ENCODE data around the gene RASAL2. TPM values are rescaled to one million over a fixed set of nuclear protein-coding genes. Genes with fewer than 3 reads are reported as not detected.

Gene RASAL2
- total and polyA plus RNA-seq, 2 of the 13 experiments (the other 11 are each of a cell fraction or from before 2014, with no cell fraction given) = 5.4 to 5.9 TPM

DNA sequence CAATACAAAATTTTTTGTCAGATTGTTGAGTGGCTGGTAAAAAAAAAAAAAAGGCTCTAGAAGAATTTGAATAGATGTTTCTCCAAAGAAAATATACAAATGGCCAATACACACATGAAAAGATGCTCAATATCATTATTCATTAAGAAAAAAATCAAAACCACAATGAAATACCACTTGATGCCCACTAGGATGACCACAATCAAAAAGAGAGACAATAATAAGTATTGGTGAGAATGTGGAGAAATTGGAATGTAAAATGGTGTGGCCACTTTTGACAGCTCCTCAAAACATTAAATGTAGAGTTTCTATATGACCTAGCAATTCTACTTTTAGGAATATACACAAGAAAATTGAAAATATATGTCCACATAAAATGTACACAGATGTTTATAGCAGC, 302.9 kb downstream of the RASAL2 start (continued):
- TF ChIP-seq, protein P1, sequence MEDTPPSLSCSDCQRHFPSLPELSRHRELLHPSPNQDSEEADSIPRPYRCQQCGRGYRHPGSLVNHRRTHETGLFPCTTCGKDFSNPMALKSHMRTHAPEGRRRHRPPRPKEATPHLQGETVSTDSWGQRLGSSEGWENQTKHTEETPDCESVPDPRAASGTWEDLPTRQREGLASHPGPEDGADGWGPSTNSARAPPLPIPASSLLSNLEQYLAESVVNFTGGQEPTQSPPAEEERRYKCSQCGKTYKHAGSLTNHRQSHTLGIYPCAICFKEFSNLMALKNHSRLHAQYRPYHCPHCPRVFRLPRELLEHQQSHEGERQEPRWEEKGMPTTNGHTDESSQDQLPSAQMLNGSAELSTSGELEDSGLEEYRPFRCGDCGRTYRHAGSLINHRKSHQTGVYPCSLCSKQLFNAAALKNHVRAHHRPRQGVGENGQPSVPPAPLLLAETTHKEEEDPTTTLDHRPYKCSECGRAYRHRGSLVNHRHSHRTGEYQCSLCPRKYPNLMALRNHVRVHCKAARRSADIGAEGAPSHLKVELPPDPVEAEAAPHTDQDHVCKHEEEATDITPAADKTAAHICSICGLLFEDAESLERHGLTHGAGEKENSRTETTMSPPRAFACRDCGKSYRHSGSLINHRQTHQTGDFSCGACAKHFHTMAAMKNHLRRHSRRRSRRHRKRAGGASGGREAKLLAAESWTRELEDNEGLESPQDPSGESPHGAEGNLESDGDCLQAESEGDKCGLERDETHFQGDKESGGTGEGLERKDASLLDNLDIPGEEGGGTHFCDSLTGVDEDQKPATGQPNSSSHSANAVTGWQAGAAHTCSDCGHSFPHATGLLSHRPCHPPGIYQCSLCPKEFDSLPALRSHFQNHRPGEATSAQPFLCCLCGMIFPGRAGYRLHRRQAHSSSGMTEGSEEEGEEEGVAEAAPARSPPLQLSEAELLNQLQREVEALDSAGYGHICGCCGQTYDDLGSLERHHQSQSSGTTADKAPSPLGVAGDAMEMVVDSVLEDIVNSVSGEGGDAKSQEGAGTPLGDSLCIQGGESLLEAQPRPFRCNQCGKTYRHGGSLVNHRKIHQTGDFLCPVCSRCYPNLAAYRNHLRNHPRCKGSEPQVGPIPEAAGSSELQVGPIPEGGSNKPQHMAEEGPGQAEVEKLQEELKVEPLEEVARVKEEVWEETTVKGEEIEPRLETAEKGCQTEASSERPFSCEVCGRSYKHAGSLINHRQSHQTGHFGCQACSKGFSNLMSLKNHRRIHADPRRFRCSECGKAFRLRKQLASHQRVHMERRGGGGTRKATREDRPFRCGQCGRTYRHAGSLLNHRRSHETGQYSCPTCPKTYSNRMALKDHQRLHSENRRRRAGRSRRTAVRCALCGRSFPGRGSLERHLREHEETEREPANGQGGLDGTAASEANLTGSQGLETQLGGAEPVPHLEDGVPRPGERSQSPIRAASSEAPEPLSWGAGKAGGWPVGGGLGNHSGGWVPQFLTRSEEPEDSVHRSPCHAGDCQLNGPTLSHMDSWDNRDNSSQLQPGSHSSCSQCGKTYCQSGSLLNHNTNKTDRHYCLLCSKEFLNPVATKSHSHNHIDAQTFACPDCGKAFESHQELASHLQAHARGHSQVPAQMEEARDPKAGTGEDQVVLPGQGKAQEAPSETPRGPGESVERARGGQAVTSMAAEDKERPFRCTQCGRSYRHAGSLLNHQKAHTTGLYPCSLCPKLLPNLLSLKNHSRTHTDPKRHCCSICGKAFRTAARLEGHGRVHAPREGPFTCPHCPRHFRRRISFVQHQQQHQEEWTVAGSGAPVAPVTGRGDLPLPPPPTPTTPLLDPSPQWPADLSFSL (CRISPR knock-in tag; IDR thresholded peaks at IDR 0.05) = no peak
- TF ChIP-seq NR2F6 (IDR thresholded peaks at IDR 0.05) (no peak), NR2F6 (CRISPR knock-in tag; IDR thresholded peaks at IDR 0.05) (no peak), HNRNPK (IDR thresholded peaks at IDR 0.05; ENCODE audit: low read depth, low read length, poor library complexity, severe bottlenecking) (no peak), KLF9 (CRISPR knock-in tag; IDR thresholded peaks at IDR 0.05; ENCODE audit: low read depth) (no peak), ZMYM4 (CRISPR knock-in tag; IDR thresholded peaks at IDR 0.05) (no peak), HIVEP1 (CRISPR knock-in tag; IDR thresholded peaks at IDR 0.05) (no peak), JDP2 (CRISPR knock-in tag; IDR thresholded peaks at IDR 0.05; ENCODE audit: borderline replicate concordance) (no peak), ZNF260 (CRISPR knock-in tag; IDR thresholded peaks at IDR 0.05; ENCODE audit: borderline replicate concordance, low read depth) (no peak), NRL (CRISPR knock-in tag; IDR thresholded peaks at IDR 0.05; ENCODE audit: borderline replicate concordance) (no peak), ZNF572 (CRISPR knock-in tag; IDR thresholded peaks at IDR 0.05) (no peak)
- TF ChIP-seq, protein P2, sequence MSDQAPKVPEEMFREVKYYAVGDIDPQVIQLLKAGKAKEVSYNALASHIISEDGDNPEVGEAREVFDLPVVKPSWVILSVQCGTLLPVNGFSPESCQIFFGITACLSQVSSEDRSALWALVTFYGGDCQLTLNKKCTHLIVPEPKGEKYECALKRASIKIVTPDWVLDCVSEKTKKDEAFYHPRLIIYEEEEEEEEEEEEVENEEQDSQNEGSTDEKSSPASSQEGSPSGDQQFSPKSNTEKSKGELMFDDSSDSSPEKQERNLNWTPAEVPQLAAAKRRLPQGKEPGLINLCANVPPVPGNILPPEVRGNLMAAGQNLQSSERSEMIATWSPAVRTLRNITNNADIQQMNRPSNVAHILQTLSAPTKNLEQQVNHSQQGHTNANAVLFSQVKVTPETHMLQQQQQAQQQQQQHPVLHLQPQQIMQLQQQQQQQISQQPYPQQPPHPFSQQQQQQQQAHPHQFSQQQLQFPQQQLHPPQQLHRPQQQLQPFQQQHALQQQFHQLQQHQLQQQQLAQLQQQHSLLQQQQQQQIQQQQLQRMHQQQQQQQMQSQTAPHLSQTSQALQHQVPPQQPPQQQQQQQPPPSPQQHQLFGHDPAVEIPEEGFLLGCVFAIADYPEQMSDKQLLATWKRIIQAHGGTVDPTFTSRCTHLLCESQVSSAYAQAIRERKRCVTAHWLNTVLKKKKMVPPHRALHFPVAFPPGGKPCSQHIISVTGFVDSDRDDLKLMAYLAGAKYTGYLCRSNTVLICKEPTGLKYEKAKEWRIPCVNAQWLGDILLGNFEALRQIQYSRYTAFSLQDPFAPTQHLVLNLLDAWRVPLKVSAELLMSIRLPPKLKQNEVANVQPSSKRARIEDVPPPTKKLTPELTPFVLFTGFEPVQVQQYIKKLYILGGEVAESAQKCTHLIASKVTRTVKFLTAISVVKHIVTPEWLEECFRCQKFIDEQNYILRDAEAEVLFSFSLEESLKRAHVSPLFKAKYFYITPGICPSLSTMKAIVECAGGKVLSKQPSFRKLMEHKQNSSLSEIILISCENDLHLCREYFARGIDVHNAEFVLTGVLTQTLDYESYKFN (CRISPR knock-in tag; conservative IDR thresholded peaks at IDR 0.05) = no peak
- TF ChIP-seq, protein P3, sequence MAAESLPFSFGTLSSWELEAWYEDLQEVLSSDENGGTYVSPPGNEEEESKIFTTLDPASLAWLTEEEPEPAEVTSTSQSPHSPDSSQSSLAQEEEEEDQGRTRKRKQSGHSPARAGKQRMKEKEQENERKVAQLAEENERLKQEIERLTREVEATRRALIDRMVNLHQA (CRISPR knock-in tag; IDR thresholded peaks at IDR 0.05) = no peak
- TF ChIP-seq, protein P4, sequence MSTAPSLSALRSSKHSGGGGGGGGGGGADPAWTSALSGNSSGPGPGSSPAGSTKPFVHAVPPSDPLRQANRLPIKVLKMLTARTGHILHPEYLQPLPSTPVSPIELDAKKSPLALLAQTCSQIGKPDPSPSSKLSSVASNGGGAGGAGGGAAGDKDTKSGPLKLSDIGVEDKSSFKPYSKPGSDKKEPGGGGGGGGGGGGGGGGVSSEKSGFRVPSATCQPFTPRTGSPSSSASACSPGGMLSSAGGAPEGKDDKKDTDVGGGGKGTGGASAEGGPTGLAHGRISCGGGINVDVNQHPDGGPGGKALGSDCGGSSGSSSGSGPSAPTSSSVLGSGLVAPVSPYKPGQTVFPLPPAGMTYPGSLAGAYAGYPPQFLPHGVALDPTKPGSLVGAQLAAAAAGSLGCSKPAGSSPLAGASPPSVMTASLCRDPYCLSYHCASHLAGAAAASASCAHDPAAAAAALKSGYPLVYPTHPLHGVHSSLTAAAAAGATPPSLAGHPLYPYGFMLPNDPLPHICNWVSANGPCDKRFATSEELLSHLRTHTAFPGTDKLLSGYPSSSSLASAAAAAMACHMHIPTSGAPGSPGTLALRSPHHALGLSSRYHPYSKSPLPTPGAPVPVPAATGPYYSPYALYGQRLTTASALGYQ (CRISPR knock-in tag; IDR thresholded peaks at IDR 0.05) = no peak
- TF ChIP-seq, protein P5, sequence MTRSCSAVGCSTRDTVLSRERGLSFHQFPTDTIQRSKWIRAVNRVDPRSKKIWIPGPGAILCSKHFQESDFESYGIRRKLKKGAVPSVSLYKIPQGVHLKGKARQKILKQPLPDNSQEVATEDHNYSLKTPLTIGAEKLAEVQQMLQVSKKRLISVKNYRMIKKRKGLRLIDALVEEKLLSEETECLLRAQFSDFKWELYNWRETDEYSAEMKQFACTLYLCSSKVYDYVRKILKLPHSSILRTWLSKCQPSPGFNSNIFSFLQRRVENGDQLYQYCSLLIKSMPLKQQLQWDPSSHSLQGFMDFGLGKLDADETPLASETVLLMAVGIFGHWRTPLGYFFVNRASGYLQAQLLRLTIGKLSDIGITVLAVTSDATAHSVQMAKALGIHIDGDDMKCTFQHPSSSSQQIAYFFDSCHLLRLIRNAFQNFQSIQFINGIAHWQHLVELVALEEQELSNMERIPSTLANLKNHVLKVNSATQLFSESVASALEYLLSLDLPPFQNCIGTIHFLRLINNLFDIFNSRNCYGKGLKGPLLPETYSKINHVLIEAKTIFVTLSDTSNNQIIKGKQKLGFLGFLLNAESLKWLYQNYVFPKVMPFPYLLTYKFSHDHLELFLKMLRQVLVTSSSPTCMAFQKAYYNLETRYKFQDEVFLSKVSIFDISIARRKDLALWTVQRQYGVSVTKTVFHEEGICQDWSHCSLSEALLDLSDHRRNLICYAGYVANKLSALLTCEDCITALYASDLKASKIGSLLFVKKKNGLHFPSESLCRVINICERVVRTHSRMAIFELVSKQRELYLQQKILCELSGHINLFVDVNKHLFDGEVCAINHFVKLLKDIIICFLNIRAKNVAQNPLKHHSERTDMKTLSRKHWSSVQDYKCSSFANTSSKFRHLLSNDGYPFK (CRISPR knock-in tag; IDR thresholded peaks at IDR 0.05; ENCODE audit: borderline replicate concordance) = no peak

Measured in HepG2 (cell line).